Keratinocyte (primary cell): Measurements from ENCODE around the gene CDC42EP4. TPM values are rescaled to one million over a fixed set of nuclear protein-coding genes. Genes with fewer than 3 reads are reported as not detected.

Experiments used
- DNase-seq: peaks from one replicate; pipeline ENCODE4 v3.0.0-alpha.2; 2011; ENCODE audit warnings: low read depth, missing footprints, low spot score
- FAIRE-seq: peaks from 2 replicates; lab custom pipeline; 2011; peaks lifted over from hg19 to GRCh38; lab: Jason Lieb, UNC
- H2AFZ ChIP-seq: 2 replicates; pipeline ENCODE4 v1.6.0; 2012; ENCODE audit warnings: low read length, control low read depth, inconsistent platforms; ENCODE audit not compliant: control insufficient read depth
- H3K27ac ChIP-seq: 2 replicates; pipeline ENCODE4 v1.5.1; 2011; ENCODE audit warnings: low read length; ENCODE audit not compliant: control insufficient read depth, insufficient read depth
- H3K27me3 ChIP-seq: 3 replicates; pipeline ENCODE4 v1.6.0; 2011; ENCODE audit warnings: low read length; ENCODE audit not compliant: control insufficient read depth, insufficient read depth; ENCODE audit errors: extremely low read depth
- H3K36me3 ChIP-seq, 2 experiments: 2 replicates in 1 of 2; 3 replicates in 1 of 2; pipeline ENCODE4 v1.5.1; 2011; ENCODE audit warnings: low read length in 2 of 2, mild to moderate bottlenecking in 1 of 2; ENCODE audit not compliant: control insufficient read depth in 2 of 2, insufficient read depth in 2 of 2; ENCODE audit errors: extremely low read depth in 1 of 2
- H3K4me1 ChIP-seq: 3 replicates; pipeline ENCODE4 v1.5.1; 2011; ENCODE audit warnings: low read length; ENCODE audit not compliant: control insufficient read depth, insufficient read depth; ENCODE audit errors: extremely low read depth
- H3K4me2 ChIP-seq: 3 replicates; pipeline ENCODE4 v1.6.0; 2011; ENCODE audit warnings: low read depth, low read length; ENCODE audit not compliant: control insufficient read depth, insufficient read depth; ENCODE audit errors: extremely low read depth
- H3K4me3 ChIP-seq, 3 experiments: fragments of 200-600 bp in 1 of 3; sonication (generic) in 1 of 3; 2 replicates in 2 of 3; 3 replicates in 1 of 3; pipeline ENCODE4 v1.5.1; 2011 to 2016; ENCODE audit warnings: low read length in 3 of 3, mild to moderate bottlenecking in 3 of 3, control low read depth in 2 of 3, inconsistent platforms in 1 of 3, low read depth in 1 of 3, mixed read lengths in 1 of 3, mixed run types in 1 of 3, moderate library complexity in 1 of 3; ENCODE audit not compliant: control insufficient read depth in 2 of 3, insufficient read depth in 2 of 3; ENCODE audit errors: extremely low read depth in 1 of 3
- H3K79me2 ChIP-seq: 2 replicates; pipeline ENCODE4 v1.6.0; 2012; ENCODE audit warnings: low read length; ENCODE audit not compliant: control insufficient read depth, insufficient read depth
- H3K9ac ChIP-seq: 3 replicates; pipeline ENCODE4 v1.6.0; 2011; ENCODE audit warnings: low read length; ENCODE audit not compliant: control insufficient read depth, insufficient read depth; ENCODE audit errors: extremely low read depth
- H3K9me1 ChIP-seq: 3 replicates; pipeline ENCODE4 v1.6.0; 2011; ENCODE audit warnings: low read length; ENCODE audit not compliant: control insufficient read depth, insufficient read depth; ENCODE audit errors: extremely low read depth
- H3K9me3 ChIP-seq: 2 replicates; pipeline ENCODE4 v1.5.1; 2012; ENCODE audit warnings: low read depth, low read length; ENCODE audit not compliant: control insufficient read depth
- H4K20me1 ChIP-seq: 3 replicates; pipeline ENCODE4 v1.6.0; 2011; ENCODE audit warnings: low read length; ENCODE audit not compliant: control insufficient read depth, insufficient read depth; ENCODE audit errors: extremely low read depth
- CTCF ChIP-seq, 3 experiments: IDR thresholded peaks in 1 of 3; conservative IDR thresholded peaks in 1 of 3; optimal IDR thresholded peaks in 1 of 3; 2 replicates in 2 of 3; 3 replicates in 1 of 3; pipeline versions ENCODE3 to v1.5.1; 2011; ENCODE audit warnings: low read length in 3 of 3, mild to moderate bottlenecking in 3 of 3, moderate library complexity in 2 of 3, control low read depth in 1 of 3, inconsistent platforms in 1 of 3; ENCODE audit not compliant: insufficient read depth in 2 of 3; ENCODE audit errors: extremely low read depth in 1 of 3
- EZH2 ChIP-seq: IDR thresholded peaks from one replicate; pipeline ENCODE4 v1.6.1; 2012; ENCODE audit warnings: inconsistent platforms, mild to moderate bottlenecking, low read length, moderate library complexity
- dilution Hi-C: fragments of 300-500 bp; cut with MboI; formaldehyde crosslinking; loops from one replicate; pipeline ENCODE4 v1.7.0; 2020; ENCODE audit warnings: low sequenced_read_pairs; ENCODE audit not compliant: extremely low pct_ligation_motif_present
- polyA plus RNA-seq, 5 experiments: library from polyadenylated mRNA; depleted of rRNA in 3 of 5; stranded (reverse) in 3 of 5; stranded (forward) in 1 of 5; unstranded in 1 of 5; fragments of >200 nt; gene quantifications; 1 replicate in 1 of 5; 2 replicates in 3 of 5; 3 replicates in 1 of 5; pipeline versions ENCODE4 v1.2.1 to v1.2.3, GENCODE V29; 2011 to 2012; ENCODE audit warnings: missing spikeins in 2 of 5, low read depth in 1 of 5, low replicate concordance in 1 of 5

Gene CDC42EP4
- polyA plus RNA-seq, 1 donor (not counting 4 experiments of a cell fraction or from before 2014, with no cell fraction given), result 9.4 TPM

GRCh38 chr17:73320601-73321264, 8.9 kb upstream of the CDC42EP4 start:
- no peak overlapping the region for H2AFZ ChIP-seq
- no peak overlapping the region for H3K4me3 ChIP-seq
- no peaks in the 10 kb centered on the region for H3K9me3 ChIP-seq
- H3K27me3 ChIP-seq, result no peaks in the 10 kb centered on the region
- H3K9ac ChIP-seq, result no peak overlapping the region
- no peak overlapping the region for H3K4me2 ChIP-seq
- H3K4me1 ChIP-seq, result peaks cover 18% of the 10 kb centered on the region
- FAIRE-seq, result no peak
- H3K79me2 ChIP-seq, result no peaks in the 10 kb centered on the region
- TF ChIP-seq CTCF (optimal IDR thresholded peaks at IDR 0.05 in 1 of 3, IDR thresholded peaks at IDR 0.05 in 1 of 3, conservative IDR thresholded peaks at IDR 0.05 in 1 of 3; ENCODE audit: extremely low read depth in 1 of 3, insufficient read depth in 2 of 3, low read length in 3 of 3), result no peak
- H4K20me1 ChIP-seq, result no peaks in the 10 kb centered on the region
- dilution Hi-C loops, result no loop called here
- no peaks in the 10 kb centered on the region for H3K9me1 ChIP-seq
- DNase-seq, result no peak
- no peaks in the 10 kb centered on the region for H3K36me3 ChIP-seq
- H3K27ac ChIP-seq, result no peak overlapping the region

- no peak overlapping the region for H3K27ac ChIP-seq
- no peaks in the 10 kb centered on the region for H3K36me3 ChIP-seq
- H3K4me3 ChIP-seq, result no peak overlapping the region
- H3K79me2 ChIP-seq, result no peaks in the 10 kb centered on the region
- dilution Hi-C loops, result no loop called here
- no peaks in the 10 kb centered on the region for H3K9me1 ChIP-seq
- FAIRE-seq (no peak), DNase-seq (no peak)
- H2AFZ ChIP-seq, result no peak overlapping the region
- no peaks in the 10 kb centered on the region for H4K20me1 ChIP-seq
- H3K9me3 ChIP-seq, result no peaks in the 10 kb centered on the region
- no peak overlapping the region for H3K4me2 ChIP-seq
- H3K27me3 ChIP-seq, result no peaks in the 10 kb centered on the region
- H3K4me1 ChIP-seq, result peaks cover 25% of the 10 kb centered on the region
- no peak overlapping the region for H3K9ac ChIP-seq
- TF ChIP-seq CTCF (optimal IDR thresholded peaks at IDR 0.05 in 1 of 3, IDR thresholded peaks at IDR 0.05 in 1 of 3, conservative IDR thresholded peaks at IDR 0.05 in 1 of 3; ENCODE audit: extremely low read depth in 1 of 3, insufficient read depth in 2 of 3, low read length in 3 of 3) (no peak), EZH2 (no peak)
These were observed 8.0 kb upstream of the CDC42EP4 start for GRCh38 chr17:73319766-73320165.
